Pericardium fibroblast (primary cell): Measurements from ENCODE around the gene NAP1L5. TPM values are rescaled to one million over a fixed set of nuclear protein-coding genes. Genes with fewer than 3 reads are reported as not detected.

Experiments used
- total RNA-seq: library from RNA; depleted of rRNA; stranded (reverse); fragments of >200 nt; gene quantifications from 2 replicates; pipeline ENCODE4 v1.2.3, GENCODE V29; 2015

NAP1L5 gene, protein sequence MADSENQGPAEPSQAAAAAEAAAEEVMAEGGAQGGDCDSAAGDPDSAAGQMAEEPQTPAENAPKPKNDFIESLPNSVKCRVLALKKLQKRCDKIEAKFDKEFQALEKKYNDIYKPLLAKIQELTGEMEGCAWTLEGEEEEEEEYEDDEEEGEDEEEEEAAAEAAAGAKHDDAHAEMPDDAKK
- 3.2 and 6.5 TPM in 2 replicates for total RNA-seq

DNA sequence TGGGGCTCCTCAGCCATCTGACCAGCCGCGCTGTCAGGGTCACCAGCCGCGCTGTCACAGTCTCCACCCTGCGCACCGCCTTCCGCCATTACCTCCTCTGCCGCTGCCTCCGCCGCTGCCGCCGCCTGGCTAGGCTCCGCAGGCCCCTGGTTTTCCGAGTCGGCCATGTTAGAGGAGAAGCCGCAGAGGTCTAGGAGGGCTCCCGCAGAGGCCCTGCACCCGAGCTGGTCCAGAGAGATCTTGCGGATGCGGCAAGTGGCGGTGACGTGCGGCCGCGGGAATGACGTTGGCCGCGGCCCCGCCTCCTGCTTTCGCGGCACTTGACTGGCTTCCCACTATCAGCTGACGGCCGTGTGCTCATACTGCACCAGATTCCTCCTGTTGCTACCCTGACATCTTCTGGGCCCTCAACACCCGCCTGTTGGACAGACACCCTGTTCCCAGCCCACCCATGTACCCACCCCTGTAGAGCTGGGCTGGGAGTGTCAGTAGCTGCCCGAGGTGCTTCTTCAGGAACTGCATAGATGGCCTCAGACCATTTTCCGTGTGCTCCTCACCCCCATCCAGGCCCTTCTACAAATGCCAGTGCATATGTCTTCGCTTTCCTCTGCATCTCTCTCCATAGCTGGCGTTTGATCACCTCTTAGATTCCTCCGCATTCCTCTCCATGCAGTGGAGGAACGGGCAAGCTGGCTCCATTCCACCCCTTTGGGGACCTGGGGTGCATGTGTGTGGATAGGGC, at the start of gene NAP1L5:
TSS of gene NAP1L5 (minus strand) at position 242 of the 742 bp plus-strand sequence. CDS start at position 167, 75 bp downstream.

Other genes starting within 250 kb of the NAP1L5 start
- 0.23 and 0.34 TPM in 2 replicates for gene HERC5, start 240.7 kb downstream of the NAP1L5 start, total RNA-seq
- gene PYURF, start 174.1 kb downstream of the NAP1L5 start, total RNA-seq, result 74.3 and 83.5 TPM in 2 replicates
- 6.2 and 11.1 TPM in 2 replicates for gene HERC3, start 105.3 kb downstream of the NAP1L5 start, total RNA-seq